Measurements from ENCODE around the gene CAMK2N1. TPM values are rescaled to one million over a fixed set of nuclear protein-coding genes. Genes with fewer than 3 reads are reported as not detected.
A peak's percentile ranks its signal among the peaks of the same experiment; 100 is the strongest.

CAMK2N1 gene
- total and polyA plus RNA-seq, 4 donors, result 12.3 to 15.1 (median 13.9) TPM

- Histone ChIP-seq H3K4me3 (ENCODE audit: low read depth in 1 of 3, low read length in 3 of 3) (peak overlapping the region; percentile 22 to 52 (median 30)), H3K9me3 (ENCODE audit: control insufficient read depth in 4 of 4, low read length in 3 of 4) (no peaks in the 10 kb centered on the region), H3K27me3 (ENCODE audit: control insufficient read depth in 4 of 4, insufficient read depth in 4 of 4, low read length in 3 of 4) (no peaks in the 10 kb centered on the region), H3K4me1 (ENCODE audit: control insufficient read depth in 4 of 4, insufficient read depth in 4 of 4, low read length in 3 of 4) (peaks cover 27 to 92% (median 74%) of the 10 kb centered on the region in 4 donors), H3K9ac (ENCODE audit: low read depth in 1 of 2, low read length in 2 of 2) (peak overlapping the region in 1 of 2 donors; percentile 39), H3K27ac (ENCODE audit: low read depth in 1 of 2, low read length in 2 of 2) (peak overlapping the region; percentile 72 to 86), H3K36me3 (ENCODE audit: control insufficient read depth in 4 of 4, insufficient read depth in 3 of 4, low read depth in 1 of 4, low read length in 3 of 4) (no peaks in the 10 kb centered on the region)
- no peak for DNase-seq (ENCODE audit: low spot score)
- TF ChIP-seq HNF4A (conservative IDR thresholded peaks at IDR 0.05) (no peak), CTCF (IDR thresholded peaks at IDR 0.05; ENCODE audit: low read depth, low read length, missing input control) (no peak), REST (IDR thresholded peaks at IDR 0.05) (no peak), JUND (IDR thresholded peaks at IDR 0.05) (no peak), HNF4G (IDR thresholded peaks at IDR 0.05) (no peak), ATF3 (IDR thresholded peaks at IDR 0.05) (no peak), SP1 (IDR thresholded peaks at IDR 0.05) (no peak), GABPA (IDR thresholded peaks at IDR 0.05 in 1 of 2, conservative IDR thresholded peaks at IDR 0.05 in 1 of 2) (no peak), FOXA1 (IDR thresholded peaks at IDR 0.05) (no peak), MAX (IDR thresholded peaks at IDR 0.05) (no peak), TAF1 (conservative IDR thresholded peaks at IDR 0.05) (no peak), RAD21 (IDR thresholded peaks at IDR 0.05) (no peak), RXRA (IDR thresholded peaks at IDR 0.05) (no peak), NR2F2 (IDR thresholded peaks at IDR 0.05) (no peak), ZBTB33 (IDR thresholded peaks at IDR 0.05) (no peak)
- 30% methylated on average over 4 of the region's 4 CpGs for whole genome bisulfite sequencing
Observed at GRCh38 chr1:20479840-20480239, 6.2 kb downstream of the CAMK2N1 start.

- H3K27ac ChIP-seq (ENCODE audit: low read depth in 1 of 2, low read length in 2 of 2), result peak overlapping the region; percentile 85 to 86
- H3K36me3 ChIP-seq (ENCODE audit: control insufficient read depth in 4 of 4, insufficient read depth in 3 of 4, low read depth in 1 of 4, low read length in 3 of 4), result no peaks in the 10 kb centered on the region
- no peaks in the 10 kb centered on the region for H3K27me3 ChIP-seq (ENCODE audit: control insufficient read depth in 4 of 4, insufficient read depth in 4 of 4, low read length in 3 of 4)
- no peaks in the 10 kb centered on the region for H3K9me3 ChIP-seq (ENCODE audit: control insufficient read depth in 4 of 4, low read length in 3 of 4)
- H3K9ac ChIP-seq (ENCODE audit: low read depth in 1 of 2, low read length in 2 of 2), result peak overlapping the region in 1 of 2 donors; percentile 8
- DNase-seq (ENCODE audit: low spot score), result no peak
- WGBS, result 31% methylated on average over 5 of the region's 5 CpGs
- no peak overlapping the region for H3K4me3 ChIP-seq (ENCODE audit: low read depth in 1 of 3, low read length in 3 of 3)
- peaks cover 32 to 91% (median 78%) of the 10 kb centered on the region in 4 donors for H3K4me1 ChIP-seq (ENCODE audit: control insufficient read depth in 4 of 4, insufficient read depth in 4 of 4, low read length in 3 of 4)
- TF ChIP-seq FOXA1 (IDR thresholded peaks at IDR 0.05), result no peak
- no peak for TF ChIP-seq CTCF (IDR thresholded peaks at IDR 0.05; ENCODE audit: low read depth, low read length, missing input control)
- no peak for TF ChIP-seq FOXA2 (IDR thresholded peaks at IDR 0.05)
- TF ChIP-seq GABPA (IDR thresholded peaks at IDR 0.05 in 1 of 2, conservative IDR thresholded peaks at IDR 0.05 in 1 of 2), result no peak
- TF ChIP-seq TAF1 (conservative IDR thresholded peaks at IDR 0.05), result no peak
- TF ChIP-seq SP1 (IDR thresholded peaks at IDR 0.05), result peak; percentile 58
- no peak for TF ChIP-seq ATF3 (IDR thresholded peaks at IDR 0.05)
- TF ChIP-seq RXRA (IDR thresholded peaks at IDR 0.05), result no peak
- TF ChIP-seq EGR1 (IDR thresholded peaks at IDR 0.05; ENCODE audit: low read depth in 2 of 2), result no peak
Observed at GRCh38 chr1:20478057-20478635, 7.9 kb downstream of the CAMK2N1 start.
